ENCODE measurements around the gene GOLGA8T.
"Not testable (repeated sequence)": the region's sequence is repeated elsewhere in the genome, so short reads cannot be mapped to it uniquely, and the experiment has no call there.

Gene GOLGA8T

GRCh38 chr15:30191639-30192038 is 56.8 kb downstream of the GOLGA8T start:
- DNase-seq: not testable (repeated sequence)

DNA sequence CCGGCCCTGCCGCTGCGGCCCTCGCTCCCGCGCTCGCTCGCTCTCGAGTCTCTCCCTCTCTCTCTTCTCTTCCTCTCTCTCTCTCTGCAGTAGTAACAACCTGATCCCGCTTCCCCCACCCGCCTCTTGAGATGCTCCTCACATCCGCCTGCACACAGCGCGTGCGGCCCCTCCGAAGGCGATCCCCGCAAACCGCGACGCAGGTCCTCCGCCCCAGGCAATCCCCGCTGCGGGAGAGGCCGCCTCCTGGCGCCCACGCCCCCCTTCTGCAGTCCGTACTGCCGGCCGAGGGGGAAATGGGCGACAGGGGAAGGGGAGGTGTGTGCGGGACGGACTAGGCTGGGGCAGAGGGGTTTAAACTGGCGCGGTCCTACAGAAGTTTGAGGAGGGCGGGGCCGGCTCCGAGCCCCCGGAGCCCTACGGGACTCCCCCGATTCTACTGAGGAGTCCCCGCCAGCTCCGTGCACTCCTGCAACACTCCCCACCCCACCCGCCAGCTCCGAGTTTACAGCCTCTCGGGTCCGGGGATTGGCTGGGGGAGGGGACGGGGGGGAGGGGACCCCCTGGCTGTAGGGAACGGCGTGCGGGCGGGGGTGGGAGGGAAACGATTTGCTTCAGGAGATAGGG is 57.4 kb downstream of the GOLGA8T start:
- DNase-seq: not testable (repeated sequence)

DNA sequence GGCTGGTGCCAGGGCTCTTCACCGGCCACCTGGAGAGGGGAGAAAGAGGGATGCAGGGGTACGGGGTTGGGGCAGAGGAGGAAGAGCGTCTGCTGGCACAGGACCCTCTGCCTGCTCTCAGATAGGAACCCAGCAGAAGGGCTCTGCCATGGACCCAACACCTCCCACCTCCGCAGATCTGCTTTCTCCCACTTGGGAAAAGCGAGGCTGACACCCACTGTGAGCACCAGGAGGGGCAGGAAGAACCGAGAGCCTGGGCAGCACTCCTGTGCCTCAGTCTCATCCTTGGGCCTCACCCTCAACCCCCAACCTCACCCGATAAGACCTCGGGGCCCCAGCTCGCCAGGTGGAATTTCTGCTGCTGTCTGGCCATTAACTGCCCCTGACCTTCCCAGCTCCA is 58.0 kb downstream of the GOLGA8T start:
- not testable (repeated sequence) for DNase-seq
